Measurements from ENCODE around the gene AFAP1. TPM values are rescaled to one million over a fixed set of nuclear protein-coding genes. Genes with fewer than 3 reads are reported as not detected.

The AFAP1 gene
- total RNA-seq, 2 experiments from 2014 or later = not detected

DNA sequence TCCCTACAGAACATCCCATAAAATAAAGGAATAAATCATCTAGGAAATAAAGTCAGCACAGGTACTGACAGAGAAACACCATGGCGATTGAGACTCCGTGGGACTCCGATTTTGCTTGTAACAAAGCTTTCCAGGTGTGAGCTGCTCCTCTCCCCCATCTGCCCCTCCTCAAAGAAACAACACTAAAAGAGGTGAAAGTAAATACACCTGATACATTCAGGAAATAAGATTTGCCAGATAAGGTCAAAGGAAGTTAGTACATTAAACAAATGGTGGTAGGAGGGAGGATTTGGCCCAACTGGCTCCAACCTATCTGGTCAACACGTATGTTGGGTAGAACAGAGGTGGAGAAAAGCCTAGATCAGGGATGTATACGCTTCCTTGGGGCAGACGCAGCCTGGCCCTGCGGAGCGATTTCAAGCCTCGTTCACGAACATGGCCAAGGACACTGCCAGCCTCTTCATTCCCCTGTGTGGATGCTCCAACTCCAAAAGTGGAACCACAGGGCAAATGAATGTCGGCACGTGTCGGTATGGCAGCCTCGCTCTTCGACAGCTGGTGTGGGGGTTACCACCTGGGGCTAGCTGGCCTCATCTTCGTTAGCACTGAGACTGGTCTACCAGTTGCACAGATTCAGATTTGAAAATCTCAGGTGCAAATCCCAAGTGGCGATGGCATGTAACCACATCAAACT lies 162.5 kb downstream of the AFAP1 start:
- Histone ChIP-seq H3K4me1 (ENCODE audit: insufficient read depth, low read length, poor library complexity, severe bottlenecking) (no peaks in the 10 kb centered on the region), H3K79me2 (ENCODE audit: insufficient read depth, low read depth, low read length) (no peaks in the 10 kb centered on the region), H4K20me1 (ENCODE audit: insufficient read depth, low read length) (no peaks in the 10 kb centered on the region), H3K27ac (ENCODE audit: low read depth, low read length, poor library complexity, severe bottlenecking) (no peak overlapping the region), H3K36me3 (ENCODE audit: insufficient read depth, low read length) (no peaks in the 10 kb centered on the region), H3K9me3 (ENCODE audit: low read length) (no peaks in the 10 kb centered on the region), H3K9me2 (ENCODE audit: insufficient read depth, low read length) (no peaks in the 10 kb centered on the region), H2AFZ (ENCODE audit: low read length) (no peak overlapping the region), H3K4me3 (ENCODE audit: low read depth, low read length, poor library complexity, severe bottlenecking) (no peak overlapping the region), H3K4me2 (ENCODE audit: low read length) (no peak overlapping the region)
- intact Hi-C loops (cut with micrococcal nuclease; ENCODE audit: unreplicated experiment) = no loop called here
- ChIA-PET POLR2A (no interaction called here), CTCF (ENCODE audit: unreplicated experiment) (no interaction called here)
- BruUV-seq (replicated peaks) = no TSS peak
- TF ChIP-seq EZH2phosphoT487 (IDR thresholded peaks at IDR 0.05; ENCODE audit: borderline replicate concordance, low read depth, low read length) (no peak), CTCF (conservative IDR thresholded peaks at IDR 0.05; ENCODE audit: low read length) (no peak)
- no peak for DNase-seq (ENCODE audit: low spot score)

GRCh38 chr4:7775396-7775795 lies 164.3 kb downstream of the AFAP1 start:
- DNase-seq (ENCODE audit: low spot score) = no peak
- POLR2A ChIA-PET = no interaction called here
- TF ChIP-seq CTCF (conservative IDR thresholded peaks at IDR 0.05; ENCODE audit: low read length) = no peak
- TF ChIP-seq EZH2phosphoT487 (IDR thresholded peaks at IDR 0.05; ENCODE audit: borderline replicate concordance, low read depth, low read length) = no peak
- H3K9me3 ChIP-seq (ENCODE audit: low read length) = no peaks in the 10 kb centered on the region
- no peak overlapping the region for H3K27ac ChIP-seq (ENCODE audit: low read depth, low read length, poor library complexity, severe bottlenecking)
- H3K4me3 ChIP-seq (ENCODE audit: low read depth, low read length, poor library complexity, severe bottlenecking) = no peak overlapping the region
- no peak overlapping the region for H3K4me2 ChIP-seq (ENCODE audit: low read length)
- no peaks in the 10 kb centered on the region for H3K36me3 ChIP-seq (ENCODE audit: insufficient read depth, low read length)
- H4K20me1 ChIP-seq (ENCODE audit: insufficient read depth, low read length) = no peaks in the 10 kb centered on the region
- no peaks in the 10 kb centered on the region for H3K4me1 ChIP-seq (ENCODE audit: insufficient read depth, low read length, poor library complexity, severe bottlenecking)
- H2AFZ ChIP-seq (ENCODE audit: low read length) = no peak overlapping the region
- CTCF ChIA-PET (ENCODE audit: unreplicated experiment) = no interaction called here
- intact Hi-C loops (cut with micrococcal nuclease; ENCODE audit: unreplicated experiment) = no loop called here
- no TSS peak for BruUV-seq (replicated peaks)
- no peaks in the 10 kb centered on the region for H3K9me2 ChIP-seq (ENCODE audit: insufficient read depth, low read length)
- H3K79me2 ChIP-seq (ENCODE audit: insufficient read depth, low read depth, low read length) = no peaks in the 10 kb centered on the region
